IMR-90 (cell line): Measurements from ENCODE around the gene LCN10. TPM values are rescaled to one million over a fixed set of nuclear protein-coding genes. Genes with fewer than 3 reads are reported as not detected.

Source experiments
- ATAC-seq: fragments of 200-7000 bp; cut with Tn5 transposase; 2 replicates; pipeline ENCODE4 v1.9.1; 2020; ENCODE audit warnings: low read depth, mild to moderate bottlenecking, moderate library complexity
- BruUV-seq: library from RNA; stranded (reverse); fragments of 400-500 nt; replicated peaks from 2 replicates; lab custom pipeline; 2021; lab: Mats Ljungman, UMichigan
- CTCF ChIA-PET: fragments of 300-600 bp; formaldehyde crosslinking; extraction: SDS; loops from one replicate; lab custom pipeline; 2021; ENCODE audit warnings: antibody characterized with exemption; lab: Yijun Ruan, JAX
- POLR2A ChIA-PET: fragments of 300-600 bp; sonication (Branson Sonifier 250); formaldehyde crosslinking; loops from one replicate; lab custom pipeline; 2022; ENCODE audit warnings: antibody characterized with exemption; ENCODE audit not compliant: unreplicated experiment; lab: Charles Lee
- DNase-seq: peaks from one replicate; pipeline ENCODE4 v3.0.0; 2013
- H2AFZ ChIP-seq: replicated peaks from 2 replicates; pipeline ENCODE3; 2013; ENCODE audit warnings: low read length, mild to moderate bottlenecking; ENCODE audit not compliant: poor library complexity
- H2AK5ac ChIP-seq: 2 replicates; pipeline ENCODE4 v1.6.1; 2013; ENCODE audit warnings: low read depth, low read length, inconsistent platforms
- H2AK9ac ChIP-seq: replicated peaks from 2 replicates; pipeline ENCODE3; 2013; ENCODE audit warnings: mild to moderate bottlenecking, low read depth, low read length, moderate library complexity; ENCODE audit not compliant: poor library complexity
- H2BK120ac ChIP-seq: 2 replicates; pipeline ENCODE4 v1.6.1; 2013; ENCODE audit warnings: low read depth, low read length, inconsistent platforms
- H2BK15ac ChIP-seq: 3 replicates; pipeline ENCODE4 v1.6.1; 2013; ENCODE audit warnings: low read depth, low read length, inconsistent platforms
- H2BK20ac ChIP-seq: 2 replicates; pipeline ENCODE4 v1.6.1; 2013; ENCODE audit warnings: low read depth, mild to moderate bottlenecking, inconsistent platforms, low read length, moderate library complexity
- H2BK5ac ChIP-seq: 2 replicates; pipeline ENCODE4 v1.6.1; 2013; ENCODE audit warnings: mild to moderate bottlenecking, low read depth, low read length, inconsistent platforms; ENCODE audit not compliant: poor library complexity, severe bottlenecking
- H3K14ac ChIP-seq: replicated peaks from 2 replicates; pipeline ENCODE4 v1.6.1; 2013; ENCODE audit warnings: low read depth, low read length, inconsistent platforms
- H3K18ac ChIP-seq: 2 replicates; pipeline ENCODE4 v1.6.1; 2013; ENCODE audit warnings: low read depth, low read length, control low read depth
- H3K23ac ChIP-seq: 2 replicates; pipeline ENCODE4 v1.6.1; 2013; ENCODE audit warnings: low read depth, low read length, inconsistent platforms
- H3K27ac ChIP-seq: 2 replicates; pipeline ENCODE4 v1.5.1; 2013; ENCODE audit warnings: mild to moderate bottlenecking, control low read depth, low read length; ENCODE audit not compliant: insufficient read depth
- H3K27me3 ChIP-seq: 2 replicates; pipeline ENCODE4 v1.6.1; 2013; ENCODE audit warnings: low read length; ENCODE audit not compliant: control insufficient read depth, insufficient read depth
- H3K36me3 ChIP-seq: 2 replicates; pipeline ENCODE4 v1.6.1; 2013; ENCODE audit warnings: low read length, mixed read lengths; ENCODE audit not compliant: control insufficient read depth, insufficient read depth
- H3K4ac ChIP-seq: 2 replicates; pipeline ENCODE4 v1.6.1; 2013; ENCODE audit warnings: low read depth, low read length, inconsistent platforms
- H3K4me1 ChIP-seq: 2 replicates; pipeline ENCODE4 v1.6.1; 2013; ENCODE audit warnings: low read length, mixed read lengths; ENCODE audit not compliant: control insufficient read depth, insufficient read depth
- H3K4me2 ChIP-seq: 2 replicates; pipeline ENCODE4 v1.6.1; 2013; ENCODE audit warnings: low read depth, mild to moderate bottlenecking, control low read depth, low read length, moderate library complexity
- H3K4me3 ChIP-seq: 2 replicates; pipeline ENCODE4 v1.5.1; 2013; ENCODE audit warnings: low read depth, mild to moderate bottlenecking, control low read depth, low read length, moderate library complexity; ENCODE audit not compliant: insufficient read depth
- H3K56ac ChIP-seq: 2 replicates; pipeline ENCODE4 v1.6.1; 2013; ENCODE audit warnings: low read length, inconsistent platforms; ENCODE audit not compliant: insufficient read depth; ENCODE audit errors: extremely low read depth
- H3K79me1 ChIP-seq, 2 experiments: 2 replicates each; pipeline ENCODE4 v1.6.1; 2013; ENCODE audit warnings: low read length in 2 of 2, inconsistent platforms in 1 of 2, low read depth in 1 of 2
- H3K9ac ChIP-seq: 2 replicates; pipeline ENCODE4 v1.6.1; 2013; ENCODE audit warnings: low read depth, low read length, control low read depth
- H3K9me1 ChIP-seq: 2 replicates; pipeline ENCODE4 v1.6.1; 2013; ENCODE audit warnings: low read length, inconsistent platforms; ENCODE audit not compliant: insufficient read depth
- H3K9me3 ChIP-seq: 2 replicates; pipeline ENCODE4 v1.6.1; 2013; ENCODE audit warnings: low read length; ENCODE audit not compliant: control insufficient read depth, insufficient read depth
- H4K20me1 ChIP-seq: 2 replicates; pipeline ENCODE4 v1.6.1; 2013; ENCODE audit warnings: low read length, inconsistent platforms; ENCODE audit not compliant: insufficient read depth
- H4K5ac ChIP-seq: 2 replicates; pipeline ENCODE4 v1.6.1; 2013; ENCODE audit warnings: mild to moderate bottlenecking, low read depth, low read length, control low read depth
- H4K8ac ChIP-seq, 2 experiments: 2 replicates each; pipeline ENCODE4 v1.6.1; 2013; ENCODE audit warnings: low read depth in 2 of 2, low read length in 2 of 2, control low read depth in 1 of 2, inconsistent platforms in 1 of 2
- H4K91ac ChIP-seq: 2 replicates; pipeline ENCODE4 v1.6.1; 2013; ENCODE audit warnings: low read depth, low read length, inconsistent platforms; ENCODE audit not compliant: insufficient read depth
- BHLHE40 ChIP-seq: fragments of 150-350 bp; IDR thresholded peaks from 2 replicates; pipeline ENCODE4 v1.6.1; 2016; ENCODE audit warnings: mild to moderate bottlenecking, low read depth, low read length
- CEBPB ChIP-seq: IDR thresholded peaks from 2 replicates; pipeline ENCODE4 v1.6.1; 2012; ENCODE audit warnings: low read depth, low read length, improper control_type of control experiment
- CHD1 ChIP-seq: IDR thresholded peaks from 2 replicates; pipeline ENCODE4 v1.6.1; 2012; ENCODE audit warnings: low read depth, low read length, improper control_type of control experiment
- CTCF ChIP-seq: conservative IDR thresholded peaks from 2 replicates; pipeline ENCODE4 v1.5.1; 2012; ENCODE audit warnings: mild to moderate bottlenecking, low read depth, low read length, improper control_type of control experiment
- ELK1 ChIP-seq: fragments of 150-350 bp; IDR thresholded peaks from 2 replicates; pipeline ENCODE4 v1.6.1; 2016; ENCODE audit warnings: low read depth, mild to moderate bottlenecking, low read length, moderate library complexity, borderline replicate concordance
- FOS ChIP-seq: fragments of 150-350 bp; IDR thresholded peaks from 2 replicates; pipeline ENCODE4 v1.6.1; 2016; ENCODE audit warnings: low read depth, low read length
- MAFK ChIP-seq: IDR thresholded peaks from 2 replicates; pipeline ENCODE4 v1.6.1; 2012; ENCODE audit warnings: low read depth, low read length, improper control_type of control experiment
- MAZ ChIP-seq: IDR thresholded peaks from 2 replicates; pipeline ENCODE4 v1.6.1; 2012; ENCODE audit warnings: low read depth, mild to moderate bottlenecking, low read length, improper control_type of control experiment, moderate library complexity, borderline replicate concordance
- MXI1 ChIP-seq: IDR thresholded peaks from 2 replicates; pipeline ENCODE4 v1.6.1; 2012; ENCODE audit warnings: low read depth, mild to moderate bottlenecking, low read length, moderate library complexity, borderline replicate concordance
- NFE2L2 ChIP-seq: fragments of 150-350 bp; IDR thresholded peaks from 2 replicates; pipeline ENCODE4 v1.6.1; 2016; ENCODE audit warnings: low read depth, mild to moderate bottlenecking, low read length
- POLR2A ChIP-seq: IDR thresholded peaks from 2 replicates; pipeline ENCODE4 v1.6.1; 2012; ENCODE audit warnings: mild to moderate bottlenecking, low read depth, low read length
- RAD21 ChIP-seq: IDR thresholded peaks from 2 replicates; pipeline ENCODE4 v1.6.1; 2012; ENCODE audit warnings: low read length, improper control_type of control experiment
- RCOR1 ChIP-seq: IDR thresholded peaks from 2 replicates; pipeline ENCODE4 v1.6.1; 2012; ENCODE audit warnings: mild to moderate bottlenecking, low read length, improper control_type of control experiment; ENCODE audit not compliant: insufficient replicate concordance
- RFX5 ChIP-seq: IDR thresholded peaks from 2 replicates; pipeline ENCODE4 v1.8.0; 2012; ENCODE audit warnings: low read depth, mild to moderate bottlenecking, low read length, moderate library complexity
- SMC3 ChIP-seq: fragments of 150-350 bp; IDR thresholded peaks from 2 replicates; pipeline ENCODE4 v1.6.1; 2016; ENCODE audit warnings: low read depth, mild to moderate bottlenecking, antibody characterized with exemption, low read length, moderate library complexity
- USF2 ChIP-seq: fragments of 150-350 bp; IDR thresholded peaks from 2 replicates; pipeline ENCODE4 v1.6.1; 2017; ENCODE audit warnings: mild to moderate bottlenecking, antibody characterized with exemption, low read length, low read depth
- WGBS, 2 experiments: methylation state at CpG; one replicate each; pipeline versions ENCODE4 v1.1.5 to v1.1.7; 2013; ENCODE audit warnings: missing lambda C conversion rate in 2 of 2; ENCODE audit not compliant: insufficient read length in 1 of 2; ENCODE audit errors: extremely low coverage in 2 of 2; 5-methylcytosine and 5-hydroxymethylcytosine counted together
- dilution Hi-C: fragments of 300-500 bp; cut with HindIII; formaldehyde crosslinking; loops from one replicate; pipeline ENCODE4 v1.14.3; 2018; ENCODE audit warnings: low sequenced_read_pairs; ENCODE audit not compliant: unreplicated experiment
- in situ Hi-C: fragments of 300-500 bp; cut with MboI; formaldehyde crosslinking; loops from 3 replicates; pipeline ENCODE4 v1.14.3; 2019; ENCODE audit warnings: low sequenced_read_pairs, inconsistent platforms, mixed read lengths
- intact Hi-C: fragments of 100-400 bp; cut with micrococcal nuclease; formaldehyde crosslinking; loops from 2 replicates; pipeline ENCODE4 v1.10.0; 2022
- polyA plus RNA-seq, 3 experiments: library from polyadenylated mRNA; depleted of rRNA; stranded (reverse); fragments of >200 nt; gene quantifications; 2 replicates each; pipeline ENCODE4 v1.2.3, GENCODE V29; 2012; ENCODE audit warnings: low replicate concordance in 1 of 3
- total RNA-seq: library from RNA; depleted of rRNA; stranded (reverse); fragments of >200 nt; gene quantifications from 2 replicates; pipeline ENCODE4 v1.2.3, GENCODE V29; 2012

Gene LCN10
- total and polyA plus RNA-seq, 2 of the 4 experiments (the other 2 are of a cell fraction): not detected

GRCh38 chr9:136707011-136707410 is 35.7 kb downstream of the LCN10 start:
- Histone ChIP-seq H4K91ac (no peak overlapping the region), H4K5ac (no peak overlapping the region), H4K20me1 (no peaks in the 10 kb centered on the region), H3K9me1 (no peaks in the 10 kb centered on the region), H2AK9ac (no peak overlapping the region), H2BK5ac (no peak overlapping the region), H3K36me3 (no peaks in the 10 kb centered on the region), H3K4ac (no peak overlapping the region), H3K27me3 (peaks cover 12% of the 10 kb centered on the region; the same call in 1 of the 2 replicates), H3K23ac (no peak overlapping the region), H2BK20ac (no peak overlapping the region), H3K79me1 (no peaks in the 10 kb centered on the region), H3K4me2 (no peak overlapping the region), H2BK15ac (no peak overlapping the region), H3K27ac (no peak overlapping the region), H3K18ac (no peak overlapping the region), H2AK5ac (no peak overlapping the region), H4K8ac (no peak overlapping the region), H2BK120ac (no peak overlapping the region), H3K14ac (no peak overlapping the region), H3K4me3 (no peak overlapping the region), H3K9me3 (no peaks in the 10 kb centered on the region), H3K56ac (no peak overlapping the region), H2AFZ (no peak overlapping the region), H3K4me1 (no peaks in the 10 kb centered on the region), H3K9ac (no peak overlapping the region)
- dilution Hi-C loops (no loop called here), intact Hi-C loops (no loop called here), in situ Hi-C loops (no loop called here)
- no peak for ATAC-seq
- WGBS, 2 experiments: no CpG with 5 or more reads among the region's 7 CpGs
- ChIA-PET CTCF (no interaction called here), POLR2A (no interaction called here)
- no peak for DNase-seq
- BruUV-seq: no TSS peak
- no peak for TF ChIP-seq NFE2L2
- TF ChIP-seq MAZ: no peak
- no peak for TF ChIP-seq SMC3
- TF ChIP-seq RCOR1: no peak
- TF ChIP-seq MAFK: no peak
- TF ChIP-seq CTCF: no peak
- no peak for TF ChIP-seq FOS
- no peak for TF ChIP-seq USF2
- no peak for TF ChIP-seq POLR2A
- TF ChIP-seq RFX5: no peak
- TF ChIP-seq CEBPB: no peak
- no peak for TF ChIP-seq MXI1
- no peak for TF ChIP-seq BHLHE40
- no peak for TF ChIP-seq ELK1
- TF ChIP-seq CHD1: no peak
- TF ChIP-seq RAD21: no peak
